GM21619 (cell line): ENCODE results near the gene COMTD1.

Source experiments
- ATAC-seq: cut with Tn5 transposase; IDR thresholded peaks from one replicate; pipeline ENCODE4 v1.9.1; 2021; ENCODE audit not compliant: unreplicated experiment

Gene COMTD1

DNA sequence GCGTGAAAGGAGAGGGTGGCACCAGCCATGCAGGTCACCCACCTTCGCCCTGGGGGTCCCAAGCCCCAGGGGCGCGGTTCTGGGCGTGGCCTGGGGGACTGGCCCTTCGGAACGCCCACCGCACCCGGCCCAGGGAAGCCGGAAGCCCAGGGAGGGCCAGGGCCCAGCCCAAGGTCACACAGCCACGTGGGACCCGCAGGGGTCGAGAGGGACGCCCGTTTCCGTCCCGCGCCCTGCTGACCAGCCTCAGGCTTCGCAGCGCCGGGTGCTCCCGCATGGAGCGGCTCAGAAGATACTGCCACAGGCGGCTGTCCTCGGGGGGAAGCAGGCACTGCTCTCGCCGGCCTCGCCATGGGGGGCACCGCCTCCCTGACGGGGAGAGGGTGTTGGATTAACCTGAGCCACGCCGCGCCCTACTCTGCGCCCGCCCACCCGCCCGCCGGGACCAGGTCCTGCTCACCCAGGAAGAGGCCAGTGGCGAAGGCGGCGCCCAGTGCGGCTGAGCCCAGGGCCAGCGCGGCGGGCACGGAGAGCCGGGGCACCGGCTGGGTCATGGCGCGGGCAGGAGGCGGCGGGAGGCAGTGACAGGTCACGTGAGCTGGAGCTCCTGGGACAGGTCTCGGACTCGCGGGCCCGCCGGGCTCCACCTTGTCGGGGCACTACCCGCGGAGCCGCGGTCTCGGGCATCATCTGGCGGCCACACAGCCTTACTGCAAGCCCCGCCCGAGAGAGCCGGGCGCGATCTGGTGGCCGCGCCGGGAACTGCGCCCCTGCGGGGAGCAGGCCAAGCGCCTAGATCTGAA, at the start of gene COMTD1:
Gene COMTD1 (minus strand): TSS at position 583 of the 803 bp plus-strand sequence. CDS start 29 bp downstream, at position 554.
- ATAC-seq, result peak; percentile 71

DNA sequence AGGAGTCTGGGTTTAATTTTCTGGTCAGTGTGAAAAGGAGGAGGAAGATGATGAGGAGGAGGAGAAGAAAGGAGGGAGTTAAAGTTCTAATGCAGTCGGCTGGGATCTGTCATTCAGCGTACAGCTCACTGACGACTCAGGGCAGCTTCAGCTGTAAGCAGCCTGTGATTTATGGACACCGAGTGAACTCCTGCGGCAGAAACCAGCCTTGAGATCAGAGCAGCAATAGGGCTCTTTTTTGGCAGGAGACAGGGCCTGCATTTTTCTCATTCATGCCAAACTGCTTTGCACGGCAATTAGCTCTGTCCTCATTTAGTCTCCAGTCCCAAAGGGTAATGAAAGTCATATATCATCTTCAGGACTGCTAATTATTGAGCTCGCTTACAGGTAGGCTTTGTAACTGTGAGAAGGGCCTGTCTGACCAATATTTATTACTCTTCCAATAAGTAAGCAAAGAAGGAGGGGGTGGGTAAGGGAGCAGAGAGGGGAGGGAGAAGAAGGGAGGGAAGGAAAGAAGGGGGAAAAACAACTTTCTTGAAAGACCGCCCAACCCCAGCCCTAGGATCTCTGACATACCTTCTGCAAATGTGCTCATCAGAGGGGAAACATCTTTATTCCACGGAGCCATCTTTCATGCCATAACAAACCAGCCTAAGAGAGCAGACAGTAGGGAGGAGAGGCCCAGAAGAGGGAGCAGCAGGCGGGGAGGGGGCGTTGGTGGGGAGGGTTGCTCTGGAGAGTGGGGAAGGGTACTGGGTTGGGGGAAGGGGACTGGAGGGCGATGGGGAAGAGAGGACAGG, 48.1 kb upstream of the COMTD1 start:
- no peak for ATAC-seq

DNA sequence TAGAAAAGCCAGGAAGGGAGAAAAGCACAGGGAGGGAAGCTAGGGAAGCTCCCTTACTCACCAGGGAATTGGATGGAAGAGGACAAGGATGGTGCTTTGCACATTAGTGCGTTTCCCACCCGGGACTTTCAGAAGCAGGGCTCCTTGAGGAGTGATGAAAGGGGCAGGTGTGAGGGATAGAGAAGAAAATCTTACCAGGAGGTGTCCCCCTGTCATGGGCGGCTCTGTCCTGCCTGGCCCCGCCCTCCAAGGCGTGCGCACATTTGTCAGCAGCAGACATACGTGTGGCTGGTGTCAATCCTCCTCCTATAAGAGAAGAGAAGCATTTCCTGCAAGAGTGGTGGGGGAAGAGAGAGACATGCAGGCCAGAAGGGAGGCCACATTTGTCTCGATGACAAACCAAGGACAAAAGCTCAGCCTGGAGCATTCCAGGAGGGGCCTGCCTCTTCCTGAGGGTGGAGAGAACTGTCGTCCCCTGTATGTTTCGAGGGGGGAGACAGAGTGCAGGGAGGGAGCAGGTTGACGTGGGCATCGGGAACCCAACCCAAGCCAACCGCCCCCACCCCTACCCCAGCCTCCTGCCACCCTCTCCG, 47.4 kb upstream of the COMTD1 start:
- ATAC-seq, result no peak

DNA sequence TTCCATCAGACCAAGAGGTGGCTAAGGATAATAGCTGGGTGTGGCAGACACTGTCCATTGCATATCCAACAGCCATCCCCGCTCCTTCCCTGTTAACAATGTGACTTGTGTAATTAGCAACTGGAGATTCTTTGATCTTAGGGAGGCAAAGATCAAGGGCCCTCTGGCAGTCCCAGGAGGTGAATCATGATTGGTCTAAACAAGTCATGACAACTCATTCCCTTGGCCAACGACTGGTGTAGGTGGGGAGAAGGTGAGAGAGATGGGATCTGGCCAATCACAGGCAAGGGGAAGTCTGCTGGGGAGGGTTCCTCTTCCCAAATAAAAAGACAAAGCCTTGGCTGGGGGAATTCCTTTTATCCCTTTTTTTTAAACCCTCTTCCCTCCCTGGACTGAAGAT, 46.2 kb upstream of the COMTD1 start:
- no peak for ATAC-seq

DNA sequence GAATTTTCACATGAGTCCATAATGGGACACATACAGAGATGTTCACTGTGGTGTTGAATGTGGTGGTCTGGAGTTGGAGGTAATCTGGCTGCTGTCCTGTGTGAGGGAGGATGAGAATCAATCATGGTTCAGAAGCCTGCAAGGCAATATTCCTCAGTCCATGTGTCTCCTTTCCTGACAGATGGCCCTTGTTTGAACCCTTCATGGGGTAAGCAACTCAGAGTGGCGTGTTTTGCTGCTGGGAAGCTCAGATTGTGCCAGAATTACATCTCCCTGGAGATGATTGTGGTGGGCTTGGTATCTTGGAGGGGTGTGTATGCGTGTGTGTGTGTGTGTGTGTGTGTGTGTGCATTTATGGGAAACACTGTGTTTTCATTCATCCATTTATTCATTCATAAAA, 44.5 kb upstream of the COMTD1 start:
- ATAC-seq, result no peak

DNA sequence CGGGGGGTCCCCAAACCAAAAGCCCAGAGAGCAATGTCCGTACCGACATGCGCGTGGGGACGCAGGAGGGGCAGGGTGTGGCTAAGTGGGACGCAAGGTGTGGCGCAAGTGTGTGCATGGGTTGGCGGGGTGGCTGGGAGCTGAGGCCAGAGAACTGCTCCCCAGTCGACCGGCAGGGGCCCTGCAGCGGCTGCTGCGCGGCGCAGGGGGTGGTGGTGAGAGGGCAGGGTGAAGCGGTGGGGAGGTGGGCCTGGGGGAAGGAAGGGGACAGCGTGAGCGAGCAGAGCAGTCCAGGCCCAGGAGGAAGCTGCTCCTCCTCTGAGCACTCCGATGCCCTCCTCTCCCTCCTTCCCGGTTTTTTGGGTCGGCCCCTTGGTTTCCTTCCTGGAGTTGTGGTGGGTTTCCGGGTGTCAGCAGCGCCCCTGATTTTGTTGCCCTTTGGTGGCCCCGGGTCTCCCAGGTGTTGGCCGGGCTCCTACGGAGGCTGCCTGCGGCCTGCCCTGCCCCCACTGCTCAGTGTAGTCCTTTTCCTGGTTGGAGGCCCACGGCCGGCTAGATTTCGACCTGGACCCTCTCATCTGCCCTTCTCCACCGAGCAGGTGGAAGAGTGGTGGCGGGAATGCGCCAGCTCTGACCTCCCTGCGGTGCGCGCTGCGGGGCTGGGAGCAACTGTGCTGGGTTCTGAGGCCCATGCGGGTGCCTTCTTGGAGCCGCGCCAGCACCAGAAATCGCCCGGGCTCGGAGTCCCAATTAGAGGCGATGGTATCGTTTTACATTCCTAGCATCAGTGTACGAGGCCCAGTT, 40.5 kb upstream of the COMTD1 start:
- no peak for ATAC-seq

DNA sequence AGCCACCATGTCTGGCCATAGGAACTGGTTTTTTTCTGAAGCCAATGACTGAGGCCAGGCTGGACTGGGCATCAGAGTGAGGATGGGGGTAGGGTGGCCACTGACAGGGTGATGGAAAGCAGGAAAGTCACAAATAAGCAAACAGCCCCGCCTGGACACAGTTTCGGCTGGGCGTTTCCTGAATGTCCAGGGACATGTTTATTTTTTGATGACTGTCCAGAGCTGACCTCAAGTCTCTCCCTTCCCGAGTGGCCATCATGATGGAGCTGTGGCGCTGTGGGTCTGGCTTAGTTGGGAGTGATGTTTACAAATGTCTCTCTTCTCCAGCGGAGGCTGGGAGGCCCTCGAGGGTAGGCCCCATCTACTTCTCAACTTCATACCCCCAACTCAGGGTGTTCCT, 37.1 kb upstream of the COMTD1 start:
- ATAC-seq, result no peak

DNA sequence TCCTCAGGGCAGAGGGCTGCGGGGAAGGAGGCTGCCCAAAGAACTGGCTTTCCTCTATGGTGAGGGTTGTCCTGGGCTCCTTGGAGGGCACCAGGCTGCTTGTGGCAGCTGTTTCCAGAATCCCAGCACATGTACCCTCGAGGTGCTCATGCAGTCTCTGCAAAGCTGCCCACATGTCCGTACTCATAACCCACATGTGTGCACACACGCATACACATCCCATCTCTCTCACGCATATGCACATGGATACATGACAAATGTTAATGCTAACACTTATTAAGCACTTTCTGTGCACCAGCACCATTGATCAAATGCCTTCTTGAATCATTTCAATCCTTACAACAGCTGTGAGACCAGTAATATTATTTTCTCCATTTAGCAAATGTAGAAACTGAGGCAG, 36.3 kb upstream of the COMTD1 start:
- no peak for ATAC-seq

DNA sequence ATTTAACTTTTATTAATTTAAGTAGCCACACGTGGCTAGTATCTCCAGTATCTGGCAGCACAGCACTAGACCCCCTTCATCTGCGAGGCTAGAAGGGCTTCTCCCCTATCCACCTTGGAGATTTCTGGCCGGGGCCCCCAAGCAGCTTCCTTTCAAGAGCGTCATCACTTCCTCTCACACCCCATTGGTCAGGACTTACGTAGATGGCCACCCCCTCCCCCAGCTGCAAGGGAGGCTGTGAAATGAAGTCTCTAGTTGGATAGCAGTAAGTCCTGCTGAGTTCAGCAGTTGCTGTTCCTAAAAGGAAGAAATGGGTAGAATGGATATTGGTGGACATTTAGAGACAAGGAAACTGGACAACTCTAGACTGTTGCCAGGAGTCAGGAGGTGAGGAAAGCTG, 33.8 kb upstream of the COMTD1 start:
- no peak for ATAC-seq

DNA sequence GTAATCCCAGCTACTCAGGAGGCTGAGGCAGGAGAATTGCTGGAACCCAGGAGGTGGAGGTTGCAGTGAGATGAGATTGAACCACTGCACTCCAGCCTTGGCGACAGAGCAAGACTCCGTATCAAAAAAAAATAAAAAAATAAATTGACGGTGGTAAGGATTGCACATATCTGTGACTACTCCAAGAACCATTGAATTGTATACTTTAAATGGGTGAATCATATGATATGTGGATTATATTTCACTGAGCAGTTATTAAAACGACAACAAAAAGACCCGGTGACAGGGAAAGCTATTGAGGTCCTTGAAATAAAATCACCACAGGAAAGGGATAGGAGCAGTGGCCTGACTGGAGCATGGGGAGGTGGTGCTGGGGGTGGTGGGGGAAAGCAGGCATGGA, 31.2 kb upstream of the COMTD1 start:
- ATAC-seq, result no peak

DNA sequence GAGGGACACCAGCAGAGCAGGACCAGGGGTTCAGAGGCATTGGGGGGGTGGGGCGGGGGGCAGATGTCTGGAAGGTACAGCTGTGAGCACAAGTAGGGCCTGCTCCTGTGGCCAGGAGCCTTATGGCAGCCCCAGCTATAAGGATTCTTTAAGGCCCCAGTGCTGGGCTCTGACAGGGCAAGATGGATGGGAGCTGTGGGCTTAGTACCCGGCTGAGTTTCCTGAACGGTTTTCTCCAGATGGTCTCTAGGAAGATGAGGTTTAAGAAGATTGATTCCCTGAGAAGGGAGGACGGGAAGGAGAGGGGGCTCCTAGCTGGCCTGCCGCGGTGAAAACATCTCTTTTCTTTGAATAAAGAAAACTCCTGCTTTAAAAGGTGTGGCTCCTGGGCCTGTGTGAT, 30.1 kb upstream of the COMTD1 start:
- no peak for ATAC-seq

DNA sequence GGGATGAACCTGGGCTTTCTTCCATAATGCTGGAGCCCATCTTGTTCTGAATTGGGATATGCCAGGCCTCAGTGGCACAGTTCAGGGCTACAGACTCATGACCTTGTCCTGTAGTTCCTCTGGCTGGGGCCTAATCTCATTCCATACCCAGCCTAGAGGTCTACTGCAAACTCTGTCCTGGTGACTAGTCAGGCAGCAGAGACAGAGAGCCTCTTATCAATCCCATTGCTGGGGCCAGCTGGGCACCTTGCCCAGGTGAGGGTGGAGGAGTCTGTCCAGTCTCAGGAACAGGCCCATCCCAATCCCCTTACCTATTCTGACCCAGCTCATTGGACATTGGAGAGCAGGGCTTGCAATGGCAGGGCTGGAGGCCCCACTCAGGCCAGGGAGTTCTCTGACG, 28.0 kb upstream of the COMTD1 start:
- no peak for ATAC-seq

DNA sequence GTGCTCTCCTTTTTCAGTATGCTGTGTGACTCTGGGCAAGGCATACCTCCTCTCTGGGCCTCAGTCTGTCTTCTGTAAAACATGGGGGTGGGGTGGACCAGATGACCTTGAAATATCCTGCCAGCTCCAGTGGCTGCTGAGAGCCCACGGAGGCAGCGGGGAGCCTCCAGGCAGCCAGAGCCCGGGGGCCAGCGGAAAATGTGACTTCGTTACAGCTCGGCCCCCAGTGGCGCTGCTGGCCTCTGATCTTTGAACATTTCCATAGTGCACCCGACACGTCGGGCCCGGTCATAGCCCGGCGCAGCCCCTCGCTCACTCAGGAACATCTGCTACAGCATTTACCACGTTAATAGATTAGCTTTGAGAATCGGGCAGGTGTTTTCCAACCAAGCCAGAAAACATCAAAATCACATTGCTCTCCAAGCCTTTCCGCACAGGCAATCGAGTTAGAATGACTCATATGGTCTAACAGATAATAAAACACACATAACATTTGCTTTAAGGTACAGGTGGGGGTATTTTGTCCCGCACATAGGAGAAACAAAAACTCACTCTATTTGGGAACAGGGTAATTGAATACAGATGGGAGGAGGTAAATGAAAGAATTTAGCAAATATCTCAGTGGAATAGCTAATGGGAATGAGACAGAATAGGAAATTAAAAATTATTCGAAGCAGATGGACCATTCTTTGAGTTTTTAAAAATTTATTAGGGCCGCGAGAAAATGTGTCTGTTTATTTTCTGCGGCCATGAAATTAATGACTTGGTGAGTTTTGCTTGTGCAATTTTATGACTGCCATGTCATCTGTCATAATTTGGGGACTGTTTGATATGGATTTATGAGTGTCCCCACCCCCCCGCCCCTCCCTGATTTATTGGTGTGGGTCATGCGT, 26.3 kb upstream of the COMTD1 start:
- no peak for ATAC-seq

DNA sequence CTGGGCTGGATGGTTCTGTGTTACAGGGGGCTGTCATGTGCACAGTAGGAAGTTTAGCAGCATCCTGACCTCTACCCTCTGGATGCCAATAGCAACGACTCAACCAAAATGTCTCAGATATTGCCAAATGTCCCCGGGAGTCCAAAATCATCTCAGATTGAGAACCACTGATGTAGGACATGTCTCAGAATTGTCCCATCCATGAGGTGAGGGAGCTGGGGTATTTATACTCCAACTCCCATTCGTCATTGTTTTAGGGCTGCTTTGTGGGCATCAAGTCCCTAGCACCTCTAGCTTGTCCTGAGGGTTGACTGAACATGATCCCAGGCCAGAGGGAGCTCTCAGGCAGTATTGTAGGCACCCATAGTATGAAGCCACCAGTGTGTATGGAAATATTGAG, 25.2 kb upstream of the COMTD1 start:
- ATAC-seq, result no peak

DNA sequence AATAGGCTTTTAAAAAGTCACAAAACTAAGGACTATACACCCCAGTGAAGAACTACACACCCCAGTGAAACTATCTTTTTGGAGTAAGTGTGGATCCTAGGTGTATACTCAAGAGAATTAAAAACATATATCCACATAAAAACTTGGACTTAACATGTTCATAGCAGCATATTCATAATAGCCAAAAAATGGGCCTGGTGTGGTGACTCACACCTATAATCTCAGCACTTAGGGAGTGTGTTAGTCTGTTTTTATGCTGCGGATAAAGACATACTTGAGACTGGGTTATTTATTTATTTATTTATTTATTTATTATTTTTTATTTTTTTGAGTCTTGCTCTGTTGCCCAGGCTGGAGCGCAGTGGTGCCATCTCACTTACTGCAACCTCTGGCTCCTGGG, 19.0 kb upstream of the COMTD1 start:
- no peak for ATAC-seq

DNA sequence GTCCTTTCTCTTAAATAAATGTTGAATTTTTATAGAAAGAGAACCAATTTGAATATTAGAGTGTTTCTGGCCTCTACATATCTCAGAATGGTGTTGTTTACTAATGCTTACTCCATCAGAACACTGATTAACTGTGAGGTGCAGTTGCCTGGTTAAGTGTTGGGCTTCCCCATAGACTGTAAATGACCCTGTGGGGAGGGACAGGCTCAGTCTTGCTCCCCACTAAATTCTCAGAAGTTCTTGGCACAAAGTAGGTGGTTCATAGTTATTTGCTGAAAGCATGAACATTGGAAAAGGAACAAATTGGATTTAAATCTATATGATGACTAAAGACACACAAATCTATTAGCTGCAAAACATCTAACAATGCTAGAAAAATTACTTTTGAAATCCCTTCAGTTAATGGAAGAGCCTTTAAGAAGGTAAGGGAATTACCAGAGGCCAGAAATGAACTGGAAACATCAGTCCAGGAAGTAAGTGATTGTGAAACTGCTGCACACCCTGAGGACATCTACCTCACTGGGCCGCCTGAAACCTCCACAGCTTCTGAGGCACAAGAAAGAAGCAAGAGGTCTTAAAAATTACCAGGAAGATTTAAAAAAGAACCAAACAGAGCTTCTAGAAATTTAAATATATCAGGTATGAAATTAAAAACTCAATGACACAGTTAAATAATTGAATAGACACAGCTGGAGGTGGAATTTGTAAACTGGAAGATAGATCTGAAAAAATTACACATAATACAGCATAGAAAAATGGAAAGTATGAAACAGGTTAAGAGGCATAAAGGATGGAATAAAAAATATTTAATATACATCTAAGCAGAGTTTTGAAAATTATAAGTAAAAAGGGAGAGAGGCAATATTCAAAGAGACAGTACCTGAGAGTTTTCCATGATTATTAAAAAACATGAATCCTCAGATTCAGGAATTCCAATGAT, 17.8 kb upstream of the COMTD1 start:
- no peak for ATAC-seq

DNA sequence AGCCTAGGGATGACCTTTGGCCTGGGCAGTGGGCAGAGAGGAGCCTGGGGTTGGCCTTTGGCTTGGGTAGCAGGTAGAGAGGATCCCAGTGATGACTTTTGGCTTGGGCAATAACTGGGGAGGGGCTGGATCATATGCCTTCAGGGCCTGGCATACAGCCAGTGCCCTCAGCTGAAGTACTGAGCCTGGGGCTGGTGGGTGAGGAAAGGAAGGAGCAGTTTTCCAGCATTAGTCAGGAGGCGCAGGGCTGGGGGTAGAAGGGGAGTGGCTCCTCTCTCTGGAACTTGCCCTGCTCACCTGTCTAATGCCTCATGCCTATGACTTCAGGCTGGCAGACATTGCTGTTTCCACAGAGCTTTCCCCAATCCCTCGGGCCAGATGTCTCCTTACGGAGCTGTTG, 15.2 kb upstream of the COMTD1 start:
- no peak for ATAC-seq

DNA sequence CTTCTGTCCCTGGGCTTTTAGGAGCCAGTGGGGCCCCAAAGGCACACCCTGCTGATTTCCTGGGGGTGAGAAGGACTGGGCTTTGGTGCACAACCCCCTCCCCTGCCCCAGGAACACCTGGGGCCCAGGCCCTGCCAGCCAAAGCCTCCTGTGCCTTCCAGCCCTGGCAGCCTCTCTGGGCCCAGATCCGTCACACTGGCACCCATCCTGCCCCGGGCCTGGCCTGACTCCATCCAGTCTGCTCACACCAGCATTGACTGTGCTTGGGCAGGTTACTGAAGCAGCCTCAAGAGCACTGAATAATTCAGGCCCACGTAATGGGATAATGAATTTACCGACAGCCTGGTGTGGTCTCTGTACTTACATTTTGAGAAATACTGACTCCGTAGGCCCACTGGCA, 12.0 kb upstream of the COMTD1 start:
- ATAC-seq, result no peak

DNA sequence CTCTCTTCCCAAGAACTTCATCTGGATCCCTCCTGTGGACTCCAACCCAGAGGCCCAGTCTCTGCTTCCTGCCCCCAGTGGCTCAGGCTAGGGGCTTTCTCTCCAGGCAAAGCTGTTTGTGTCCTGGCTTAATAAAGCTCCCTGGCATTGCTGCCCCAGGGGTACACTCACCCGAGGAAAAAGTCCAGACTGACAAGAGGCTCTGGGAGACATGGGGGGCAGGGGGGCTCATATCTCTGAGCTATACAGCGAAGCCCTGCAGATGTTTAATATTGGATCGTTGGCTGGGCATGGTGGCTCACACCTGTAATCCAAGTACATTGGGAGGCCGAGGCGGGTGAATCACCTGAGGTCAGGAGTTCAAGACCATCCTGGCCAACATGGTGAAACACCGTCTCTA, 10.7 kb upstream of the COMTD1 start:
- ATAC-seq, result no peak
